Transverse colon (tissue), 4 donors: ENCODE measurements around the gene TXNL1.

Source experiments
- CTCF ChIP-seq, 5 experiments: fragments of 200-600 bp in 3 of 5; fragments of 450-650 bp in 2 of 5; sonication (generic) in 3 of 5; IDR thresholded peaks; 1 replicate in 2 of 5; 2 replicates in 3 of 5; pipeline ENCODE4 v1.5.1; 2016 to 2017; ENCODE audit warnings: antibody characterized with exemption in 5 of 5, inconsistent platforms in 3 of 5, mild to moderate bottlenecking in 2 of 5, moderate library complexity in 1 of 5
- EP300 ChIP-seq: sonication (generic); formaldehyde crosslinking; IDR thresholded peaks from one replicate; pipeline ENCODE4 v1.6.1; 2017; ENCODE audit warnings: antibody characterized with exemption, low read depth
- POLR2AphosphoS5 ChIP-seq, 3 donors: sonication (generic); formaldehyde crosslinking; IDR thresholded peaks; one replicate each; pipeline ENCODE4 v1.6.1; 2016; ENCODE audit warnings: antibody characterized with exemption in 3 of 3

DNA sequence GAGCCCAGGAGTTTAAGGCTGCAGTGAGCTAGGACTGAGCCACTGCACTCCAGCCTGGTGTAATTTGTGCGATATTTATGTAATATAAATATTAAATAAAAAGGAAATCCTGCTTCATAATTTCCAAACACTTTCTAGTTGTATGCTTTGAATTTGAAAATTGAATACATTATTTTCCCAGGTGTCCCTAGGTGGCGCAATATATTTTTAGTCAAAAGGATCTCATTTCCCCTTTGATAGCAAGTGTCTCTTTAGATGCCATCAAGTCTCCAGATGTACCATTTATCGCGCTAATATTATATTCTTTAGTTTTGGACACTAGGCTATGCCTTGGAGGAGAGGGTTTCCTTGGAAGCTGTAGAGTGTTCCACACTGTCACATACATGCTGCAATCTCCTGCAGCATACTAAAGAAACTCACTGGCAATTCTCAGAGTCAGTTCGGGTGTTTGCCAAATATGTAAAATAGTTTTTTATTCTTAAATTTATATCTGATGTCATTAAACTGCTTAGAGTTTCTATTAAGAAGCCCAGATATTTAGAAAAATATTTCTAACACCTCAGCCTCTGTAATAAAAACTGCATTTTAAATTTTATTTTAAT lies 7.1 kb upstream of the TXNL1 start:
- TF ChIP-seq CTCF (IDR thresholded peaks at IDR 0.05) (peak; percentile 37 to 52 (median 45)), EP300 (no peak), POLR2AphosphoS5 (IDR thresholded peaks at IDR 0.05) (no peak)
